Bronchus fibroblast of lung (primary cell): Measurements from ENCODE around the gene NRBP1. TPM values are rescaled to one million over a fixed set of nuclear protein-coding genes. Genes with fewer than 3 reads are reported as not detected.

Experiments
- total RNA-seq: library from RNA; depleted of rRNA; stranded (reverse); fragments of >200 nt; gene quantifications from 2 replicates; pipeline ENCODE4 v1.2.3, GENCODE V29; 2015

NRBP1 gene
- 69.1 and 74.8 TPM in 2 replicates for total RNA-seq

GRCh38 chr2:27428213-27428977 is at the start of gene NRBP1:
NRBP1 (plus strand) TSS chr2:27428631; CDS start chr2:27433274, 4,643 bp downstream.

GRCh38 chr2:27380626-27381545 is 47.5 kb upstream of the NRBP1 start, which contains the start of gene ZNF513:
ZNF513 (minus strand) TSS chr2:27380734; CDS start chr2:27380526, 208 bp downstream.

GRCh38 chr2:27409321-27410073 is 18.9 kb upstream of the NRBP1 start, which contains the start of gene PPM1G:
PPM1G (minus strand) TSS chr2:27409591; CDS start chr2:27409422, 169 bp downstream.

GRCh38 chr2:27441958-27442919 is 13.8 kb downstream of the NRBP1 start, which contains the start of gene KRTCAP3:
KRTCAP3 (plus strand) TSS chr2:27442381; CDS start chr2:27442413, 32 bp downstream.

GRCh38 chr2:27489498-27490397 is 61.3 kb downstream of the NRBP1 start, which contains the start of gene IFT172:
IFT172 (minus strand) TSS chr2:27489743; CDS start chr2:27489653, 90 bp downstream.

Other genes with a start within 250 kb of the NRBP1 start
- gene ATRAID, start 216.6 kb upstream of the NRBP1 start, total RNA-seq: 224 and 227 TPM in 2 replicates
- 27.1 and 28.2 TPM in 2 replicates for gene SLC5A6, start 216.4 kb upstream of the NRBP1 start, total RNA-seq
- gene CAD, start 211.3 kb upstream of the NRBP1 start, total RNA-seq: 58.7 and 59.6 TPM in 2 replicates
- gene SLC30A3, start 165.6 kb upstream of the NRBP1 start, total RNA-seq: 0.15 and 0.34 TPM in 2 replicates
- not detected in 2 replicates for gene DNAJC5G, start 153.2 kb upstream of the NRBP1 start, total RNA-seq
- gene TRIM54, start 146.2 kb upstream of the NRBP1 start, total RNA-seq: 0.17 TPM in 1 of 2 replicates, not detected in the other
- gene UCN, start 120.2 kb upstream of the NRBP1 start, total RNA-seq: 0.15 and 0.84 TPM in 2 replicates
- 115 and 122 TPM in 2 replicates for gene MPV17, start 105.5 kb upstream of the NRBP1 start, total RNA-seq
- 36.0 and 37.2 TPM in 2 replicates for gene GTF3C2, start 71.9 kb upstream of the NRBP1 start, total RNA-seq
- 37.5 and 39.2 TPM in 2 replicates for gene EIF2B4, start 58.3 kb upstream of the NRBP1 start, total RNA-seq
- 148 and 149 TPM in 2 replicates for gene SNX17, start 58.0 kb upstream of the NRBP1 start, total RNA-seq
- 5.8 and 9.1 TPM in 2 replicates for gene ZNF513, start 47.9 kb upstream of the NRBP1 start, total RNA-seq
- gene PPM1G, start 19.0 kb upstream of the NRBP1 start, total RNA-seq: 109 and 110 TPM in 2 replicates
- 0.15 TPM in 1 of 2 replicates, not detected in the other for gene KRTCAP3, start 13.8 kb downstream of the NRBP1 start, total RNA-seq
- 18.1 and 20.0 TPM in 2 replicates for gene IFT172, start 61.1 kb downstream of the NRBP1 start, total RNA-seq
- gene FNDC4, start 66.6 kb downstream of the NRBP1 start, total RNA-seq: 9.8 and 15.1 TPM in 2 replicates
- 0.30 and 0.34 TPM in 2 replicates for gene GCKR, start 68.2 kb downstream of the NRBP1 start, total RNA-seq
- gene ZNF512, start 154.4 kb downstream of the NRBP1 start, total RNA-seq: 17.1 and 17.5 TPM in 2 replicates
- gene CCDC121, start 200.4 kb downstream of the NRBP1 start, total RNA-seq: 1.0 and 1.2 TPM in 2 replicates
- 44.9 and 46.8 TPM in 2 replicates for gene GPN1, start 200.4 kb downstream of the NRBP1 start, total RNA-seq
- gene SUPT7L, start 235.0 kb downstream of the NRBP1 start, total RNA-seq: 17.2 and 19.7 TPM in 2 replicates
- gene SLC4A1AP, start 235.3 kb downstream of the NRBP1 start, total RNA-seq: 22.4 and 25.4 TPM in 2 replicates